Sigmoid colon (tissue), 7 donors: ENCODE data around the gene KCNJ11. TPM values are rescaled to one million over a fixed set of nuclear protein-coding genes. Genes with fewer than 3 reads are reported as not detected.
A peak's percentile ranks its signal among the peaks of the same experiment; 100 is the strongest.

Experiments used
- DNase-seq: peaks from one replicate; pipeline ENCODE4 v3.0.0-alpha.2; 2019
- H3K27ac ChIP-seq, 4 donors: fragments of 200-600 bp; sonication (generic); one replicate each; pipeline ENCODE4 v1.5.1; 2016 to 2019; ENCODE audit warnings: mild to moderate bottlenecking in 1 of 4
- H3K27me3 ChIP-seq, 3 donors: fragments of 200-600 bp; sonication (generic); one replicate each; pipeline ENCODE4 v1.5.1; 2019; ENCODE audit warnings: mild to moderate bottlenecking in 1 of 3
- H3K36me3 ChIP-seq, 4 donors: fragments of 200-600 bp; sonication (generic); one replicate each; pipeline ENCODE4 v1.5.1; 2016 to 2019
- H3K4me1 ChIP-seq, 4 donors: fragments of 200-600 bp; sonication (generic); one replicate each; pipeline ENCODE4 v1.5.1; 2017 to 2019
- H3K4me3 ChIP-seq, 4 donors: fragments of 200-600 bp; sonication (generic); one replicate each; pipeline ENCODE4 v1.5.1; 2017 to 2019; ENCODE audit warnings: mild to moderate bottlenecking in 2 of 4, moderate library complexity in 1 of 4
- H3K9me3 ChIP-seq, 4 donors: fragments of 200-600 bp in 3 of 4; sonication (generic) in 3 of 4; one replicate each; pipeline versions ENCODE4 v1.5.1 to v1.6.1; 2013 to 2019
- EP300 ChIP-seq, 4 donors: sonication (generic); formaldehyde crosslinking; IDR thresholded peaks; one replicate each; pipeline ENCODE4 v1.6.1; 2017; ENCODE audit warnings: antibody characterized with exemption in 4 of 4
- POLR2A ChIP-seq, 2 donors: fragments of 450-650 bp; IDR thresholded peaks; one replicate each; pipeline ENCODE4 v1.6.1; 2016; ENCODE audit warnings: antibody characterized with exemption in 2 of 2, mild to moderate bottlenecking in 2 of 2, moderate library complexity in 2 of 2
- POLR2AphosphoS5 ChIP-seq, 4 donors: sonication (generic); formaldehyde crosslinking; IDR thresholded peaks; one replicate each; pipeline ENCODE4 v1.6.1; 2017; ENCODE audit warnings: antibody characterized with exemption in 4 of 4
- WGBS, 2 donors: extraction: QIAGEN DNeasy Blood & Tissue Kit; methylation state at CpG; one replicate each; pipeline ENCODE4 v1.1.7; 2013; 5-methylcytosine and 5-hydroxymethylcytosine counted together
- intact Hi-C: fragments of 100-400 bp; cut with DNase I; formaldehyde crosslinking; loops from one replicate; pipeline ENCODE4 v1.15.1; 2023
- polyA plus RNA-seq, 3 donors: library from polyadenylated mRNA; stranded (reverse); fragments of 200-250 nt; gene quantifications; one replicate each; pipeline ENCODE4 v1.2.3, GENCODE V29; 2013
- total RNA-seq, 4 donors: library from RNA; depleted of rRNA; stranded (reverse); fragments of >200 nt; gene quantifications; one replicate each; pipeline ENCODE4 v1.1.0, GENCODE V29; 2016
- TF ChIP-seq, protein P1 (sequence below), 4 experiments: fragments of 450-650 bp in 3 of 4; fragments of 200-600 bp in 1 of 4; IDR thresholded peaks; one replicate each; pipeline ENCODE4 v1.5.1; 2016 to 2019; ENCODE audit warnings: antibody characterized with exemption in 4 of 4, mild to moderate bottlenecking in 3 of 4, moderate library complexity in 2 of 4
- donor health status: healthy with polysubstance abuse.
- donor health status: Bipolar disorder and iron deficiency.
- donor health status: healthy.

The KCNJ11 gene
- total and polyA plus RNA-seq, 7 donors = 0.16 to 1.6 (median 0.60) TPM

DNA sequence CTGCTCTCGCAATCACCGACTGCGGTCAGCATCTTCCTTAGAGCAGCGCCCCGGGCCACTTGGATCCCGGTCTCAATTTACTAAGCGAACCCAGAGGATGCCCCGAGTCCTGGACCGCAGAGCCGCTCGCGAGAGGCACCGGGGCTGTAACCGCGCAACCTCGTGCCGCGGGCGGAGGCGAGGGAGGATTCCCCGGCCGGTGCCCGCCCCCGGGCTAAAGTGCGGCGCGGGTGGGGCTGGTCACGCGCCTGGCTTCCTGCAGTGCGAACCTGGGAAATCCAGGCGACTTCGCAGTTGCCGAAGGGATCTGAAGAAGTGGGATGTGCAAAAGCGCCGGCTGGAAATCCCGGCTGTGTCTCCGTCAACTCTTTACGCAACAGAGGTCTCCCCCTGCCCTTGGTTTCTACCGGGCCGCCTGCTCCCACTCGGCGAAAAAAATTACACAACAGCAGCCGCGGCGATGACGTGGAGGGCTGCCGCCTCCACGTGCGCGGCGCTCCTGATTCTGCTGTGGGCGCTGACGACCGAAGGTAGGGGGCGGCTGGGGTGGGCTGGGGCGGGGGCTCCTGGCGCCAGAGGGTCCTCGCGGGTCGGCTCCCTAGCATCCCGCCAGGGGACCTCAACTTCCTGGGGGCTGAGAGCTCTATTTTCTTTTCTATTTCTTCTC, 36.8 kb downstream of the KCNJ11 start, which contains the start of gene NCR3LG1:
Gene NCR3LG1 (plus strand): TSS at position 291 of the 667 bp plus-strand sequence. CDS start 170 bp downstream, at position 461.
- Histone ChIP-seq H3K27me3 (no peaks in the 10 kb centered on the region), H3K27ac (peak within 1 kb of the TSS; percentile 57 to 92 (median 84)), H3K4me3 (peak within 1 kb of the TSS; percentile 62 to 79 (median 70)), H3K9me3 (no peaks in the 10 kb centered on the region), H3K4me1 (peaks cover 0 to 31% (median 23%) of the 10 kb centered on the region in 4 donors), H3K36me3 (no peaks in the 10 kb centered on the region)
- 0% methylated on average over 61 of the region's 61 CpGs for WGBS, 2 donors
- intact Hi-C loops = loop anchor here (2.0 to 5.0 kb wide), 4 partner anchors 75 to 1176 kb away; partner anchors contain the start of genes GTF2H1, HPS5, NUCB2 and PIK3C2A
- TF ChIP-seq POLR2A (IDR thresholded peaks at IDR 0.05) = no peak
- TF ChIP-seq POLR2AphosphoS5 (IDR thresholded peaks at IDR 0.05) = peak in 3 of 4 donors; percentile 15 to 53 (median 41)
- TF ChIP-seq, protein P1, sequence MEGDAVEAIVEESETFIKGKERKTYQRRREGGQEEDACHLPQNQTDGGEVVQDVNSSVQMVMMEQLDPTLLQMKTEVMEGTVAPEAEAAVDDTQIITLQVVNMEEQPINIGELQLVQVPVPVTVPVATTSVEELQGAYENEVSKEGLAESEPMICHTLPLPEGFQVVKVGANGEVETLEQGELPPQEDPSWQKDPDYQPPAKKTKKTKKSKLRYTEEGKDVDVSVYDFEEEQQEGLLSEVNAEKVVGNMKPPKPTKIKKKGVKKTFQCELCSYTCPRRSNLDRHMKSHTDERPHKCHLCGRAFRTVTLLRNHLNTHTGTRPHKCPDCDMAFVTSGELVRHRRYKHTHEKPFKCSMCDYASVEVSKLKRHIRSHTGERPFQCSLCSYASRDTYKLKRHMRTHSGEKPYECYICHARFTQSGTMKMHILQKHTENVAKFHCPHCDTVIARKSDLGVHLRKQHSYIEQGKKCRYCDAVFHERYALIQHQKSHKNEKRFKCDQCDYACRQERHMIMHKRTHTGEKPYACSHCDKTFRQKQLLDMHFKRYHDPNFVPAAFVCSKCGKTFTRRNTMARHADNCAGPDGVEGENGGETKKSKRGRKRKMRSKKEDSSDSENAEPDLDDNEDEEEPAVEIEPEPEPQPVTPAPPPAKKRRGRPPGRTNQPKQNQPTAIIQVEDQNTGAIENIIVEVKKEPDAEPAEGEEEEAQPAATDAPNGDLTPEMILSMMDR (IDR thresholded peaks at IDR 0.05) = no peak
- TF ChIP-seq EP300 (IDR thresholded peaks at IDR 0.05) = peak in 1 of 4 donors; percentile 26
- DNase-seq = peak; percentile 86

DNA sequence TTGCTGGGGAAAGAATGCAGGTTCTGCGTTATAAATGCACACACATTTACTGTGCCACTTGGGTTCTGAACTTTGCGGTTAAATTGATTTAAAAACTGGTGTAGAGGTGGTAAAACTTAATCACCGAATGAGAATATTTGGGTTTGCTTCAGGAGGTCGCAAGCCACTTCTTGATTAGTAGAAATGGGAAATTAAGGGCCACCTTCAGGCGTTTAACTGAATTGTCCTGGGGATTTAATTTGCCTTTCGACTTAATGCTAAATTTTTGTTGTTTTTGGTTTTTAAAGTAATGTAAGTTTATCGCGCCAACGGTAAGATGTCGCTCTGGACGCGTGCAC, 37.3 kb downstream of the KCNJ11 start:
- Histone ChIP-seq H3K36me3 (no peaks in the 10 kb centered on the region), H3K27me3 (no peaks in the 10 kb centered on the region), H3K4me1 (peaks cover 0 to 31% (median 23%) of the 10 kb centered on the region in 4 donors), H3K4me3 (peak overlapping the region; percentile 62 to 79 (median 70)), H3K27ac (peak overlapping the region; percentile 57 to 92 (median 84)), H3K9me3 (no peaks in the 10 kb centered on the region)
- intact Hi-C loops = loop anchor here (5.0 kb wide), 3 partner anchors 144 to 1176 kb away; partner anchors contain the start of genes GTF2H1, HPS5, PIK3C2A and TSG101
- DNase-seq = no peak
- WGBS, 2 donors = 20% methylated on average over 12 of the region's 12 CpGs
- TF ChIP-seq, protein P1 (IDR thresholded peaks at IDR 0.05) = peak in 1 of 4 experiments; percentile 5
- no peak for TF ChIP-seq EP300 (IDR thresholded peaks at IDR 0.05)
- TF ChIP-seq POLR2A (IDR thresholded peaks at IDR 0.05) = no peak

DNA sequence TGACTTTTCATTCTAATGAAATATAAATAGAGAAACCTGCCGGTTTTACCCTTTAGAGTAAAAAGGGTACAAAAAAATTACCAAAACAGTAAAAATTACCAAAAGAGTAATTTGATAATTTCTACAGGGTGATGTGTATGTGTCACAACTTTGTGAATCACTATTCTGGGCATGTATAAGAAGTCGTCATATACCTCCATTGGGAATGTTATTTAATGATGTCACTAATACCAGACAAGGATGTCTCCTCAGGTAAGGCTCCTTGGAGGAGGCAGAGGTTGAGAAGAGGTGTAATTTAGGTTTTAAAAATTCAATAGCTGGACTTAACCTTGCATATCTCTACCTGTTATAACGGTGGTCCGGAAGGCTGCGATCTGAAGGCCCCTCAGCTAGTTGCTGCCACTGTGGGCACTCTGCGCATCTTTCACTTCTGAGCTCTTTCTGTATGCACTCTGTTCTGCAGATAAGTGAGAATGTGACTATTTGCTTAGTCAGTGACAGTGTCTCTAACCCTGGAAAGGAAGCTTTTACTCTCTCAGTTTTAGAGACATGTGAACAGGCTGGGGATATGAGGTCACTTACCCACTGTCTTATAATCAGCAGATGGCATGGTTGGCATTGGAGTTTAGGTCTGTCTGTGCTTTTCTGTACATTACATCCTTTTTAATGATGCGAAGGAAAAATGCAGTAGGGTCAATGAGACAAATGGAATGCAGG, 37.8 kb downstream of the KCNJ11 start:
- Histone ChIP-seq H3K4me3 (no peak overlapping the region), H3K27me3 (no peaks in the 10 kb centered on the region), H3K36me3 (no peaks in the 10 kb centered on the region), H3K27ac (no peak overlapping the region), H3K4me1 (peaks cover 0 to 31% (median 23%) of the 10 kb centered on the region in 4 donors), H3K9me3 (no peaks in the 10 kb centered on the region)
- TF ChIP-seq POLR2AphosphoS5 (IDR thresholded peaks at IDR 0.05) (no peak), POLR2A (IDR thresholded peaks at IDR 0.05) (no peak), EP300 (IDR thresholded peaks at IDR 0.05) (no peak)
- TF ChIP-seq, protein P1 (IDR thresholded peaks at IDR 0.05) = no peak
- intact Hi-C loops = loop anchor here (5.0 kb wide), 3 partner anchors 143 to 1177 kb away; partner anchors contain the start of genes GTF2H1, HPS5, PIK3C2A and TSG101
- 95% methylated on average over 7 of the region's 7 CpGs for WGBS, 2 donors
- no peak for DNase-seq

DNA sequence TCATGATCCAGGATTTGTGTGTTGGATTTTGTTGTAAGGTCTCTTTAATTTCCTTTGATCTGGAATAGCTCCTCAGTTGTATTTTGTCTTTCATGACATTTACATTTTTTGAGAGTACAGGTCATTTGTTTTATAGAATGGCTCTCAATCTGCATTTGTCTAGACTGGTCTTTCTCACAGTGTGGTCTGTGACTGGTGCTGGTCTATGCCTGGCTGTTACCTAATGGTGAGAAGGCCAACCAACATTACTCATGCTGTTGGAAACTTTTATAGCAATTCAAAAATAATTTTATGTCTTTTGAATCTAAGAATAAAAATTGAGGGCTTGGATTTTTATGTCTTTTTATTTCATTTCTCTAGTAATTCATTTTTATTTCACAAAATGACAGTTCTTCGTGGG, 40.8 kb downstream of the KCNJ11 start:
- no peaks in the 10 kb centered on the region for H3K27me3 ChIP-seq
- intact Hi-C loops = no loop called here
- WGBS, 2 donors = 78 to 88% methylated on average over 1 of the region's 1 CpG

More for the DNA sequence above, 40.8 kb downstream of the KCNJ11 start:
- Histone ChIP-seq H3K4me1 (peaks cover 0 to 16% (median 13%) of the 10 kb centered on the region in 4 donors), H3K9me3 (no peaks in the 10 kb centered on the region), H3K27ac (no peak overlapping the region), H3K36me3 (no peaks in the 10 kb centered on the region), H3K4me3 (no peak overlapping the region)
- DNase-seq = no peak
- TF ChIP-seq POLR2A (IDR thresholded peaks at IDR 0.05) (no peak), POLR2AphosphoS5 (IDR thresholded peaks at IDR 0.05) (no peak), EP300 (IDR thresholded peaks at IDR 0.05) (no peak)
- TF ChIP-seq, protein P1 (IDR thresholded peaks at IDR 0.05) = no peak
